ENCODE measurements around the gene CRYL1.

- no peak for TF ChIP-seq CBX5 (IDR thresholded peaks at IDR 0.05; ENCODE audit: low read depth, low read length)
- TF ChIP-seq ZNF274 (IDR thresholded peaks at IDR 0.05; ENCODE audit: borderline replicate concordance, extremely low read depth, low read length): no peak
These were observed 112.8 kb downstream of the CRYL1 start for GRCh38 chr13:20412691-20413355.
